Stimulated activated CD8-positive, alpha-beta memory T cell treated with anti-CD3 and anti-CD28 coated beads, Interleukin-7, amount 100 ng/mL, for 24 hours (primary cell): ENCODE data around the gene CD53.

Experiments
- DNase-seq: peaks from one replicate; pipeline ENCODE4 v3.0.0-alpha.2; 2020; ENCODE audit warnings: low read depth

CD53 gene

DNA sequence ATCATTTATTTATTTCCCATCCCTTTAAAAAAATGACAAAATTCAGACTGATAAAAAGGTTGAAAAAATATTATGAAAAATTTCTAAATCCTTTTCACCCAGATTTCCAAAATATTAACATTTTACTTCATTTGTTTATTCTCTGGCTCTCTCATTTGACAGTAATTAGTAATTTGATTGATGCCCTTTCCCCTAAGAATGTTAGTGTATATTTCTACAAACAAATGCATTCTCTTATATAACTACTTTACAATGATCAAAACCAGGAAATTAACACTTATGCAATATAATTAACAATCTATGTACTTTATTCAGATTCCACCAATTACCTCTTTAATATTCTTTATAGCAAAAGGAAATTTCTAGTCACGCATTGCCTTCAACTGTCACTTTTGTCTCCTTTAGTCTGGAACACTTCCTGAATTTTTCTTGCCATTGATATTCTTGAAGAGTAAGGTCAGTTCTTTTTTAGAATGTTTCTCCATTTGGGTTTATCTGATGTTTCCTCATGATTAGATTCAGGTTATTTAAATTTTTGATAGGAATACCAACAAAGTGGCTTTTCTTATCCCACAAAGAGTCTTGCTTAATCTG, 3.9 kb downstream of the CD53 start:
- DNase-seq: no peak

DNA sequence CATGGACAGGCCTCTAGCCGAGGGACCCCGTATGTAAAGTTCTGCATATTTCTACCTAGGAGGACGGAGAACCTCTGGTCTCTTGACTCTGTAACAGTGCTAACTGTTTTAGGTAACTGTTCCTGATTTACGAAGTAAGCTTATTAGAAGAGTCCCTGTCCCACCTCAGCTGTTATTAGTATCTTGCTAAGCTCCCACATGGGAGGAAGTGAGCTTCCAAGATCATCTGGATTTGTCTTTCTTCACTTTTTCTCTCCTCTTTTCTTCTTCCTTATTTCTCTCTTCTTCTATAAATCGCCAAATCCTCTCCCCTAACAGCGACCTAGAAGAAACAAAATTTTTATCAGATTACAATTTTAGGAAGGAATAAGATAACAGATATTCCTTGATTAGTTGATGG, 4.4 kb downstream of the CD53 start:
- no peak for DNase-seq

DNA sequence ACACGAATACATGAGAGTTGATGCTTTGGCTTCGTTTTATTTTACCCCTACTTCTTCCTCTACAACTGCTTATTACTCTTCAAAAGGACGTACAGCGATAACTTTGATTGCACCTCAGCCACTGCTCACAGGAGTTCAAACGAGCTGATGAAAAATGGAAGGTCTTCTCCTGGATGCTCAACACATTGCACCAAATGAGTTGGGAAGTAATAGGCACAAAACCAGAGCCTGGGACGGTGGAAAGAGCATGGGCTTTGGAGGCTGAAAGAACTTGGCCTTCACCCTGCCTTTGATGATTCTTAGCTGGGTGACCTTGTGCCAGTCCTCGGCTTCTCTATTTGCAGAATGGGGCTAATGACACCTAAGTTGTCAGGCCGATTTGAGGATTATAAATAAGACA, 4.8 kb downstream of the CD53 start:
- DNase-seq: no peak

DNA sequence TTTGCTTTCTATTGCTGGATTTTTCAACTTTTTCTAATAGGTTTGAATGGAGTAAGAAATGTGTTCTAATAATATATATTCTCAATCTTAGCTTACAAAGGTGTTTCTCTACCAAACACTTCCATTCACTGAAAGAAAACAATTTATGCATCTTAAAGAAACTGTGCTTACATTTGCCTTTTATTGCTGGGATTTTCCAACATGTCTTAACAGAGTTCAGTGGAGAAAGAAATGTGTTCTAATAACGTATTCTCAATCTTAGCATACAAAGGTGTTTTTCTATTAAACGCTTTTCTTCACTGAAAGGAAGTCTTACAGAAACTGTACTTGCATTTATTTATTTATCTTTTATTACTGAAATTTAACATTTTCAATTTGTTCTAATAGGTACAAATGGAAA, 5.6 kb downstream of the CD53 start:
- no peak for DNase-seq

DNA sequence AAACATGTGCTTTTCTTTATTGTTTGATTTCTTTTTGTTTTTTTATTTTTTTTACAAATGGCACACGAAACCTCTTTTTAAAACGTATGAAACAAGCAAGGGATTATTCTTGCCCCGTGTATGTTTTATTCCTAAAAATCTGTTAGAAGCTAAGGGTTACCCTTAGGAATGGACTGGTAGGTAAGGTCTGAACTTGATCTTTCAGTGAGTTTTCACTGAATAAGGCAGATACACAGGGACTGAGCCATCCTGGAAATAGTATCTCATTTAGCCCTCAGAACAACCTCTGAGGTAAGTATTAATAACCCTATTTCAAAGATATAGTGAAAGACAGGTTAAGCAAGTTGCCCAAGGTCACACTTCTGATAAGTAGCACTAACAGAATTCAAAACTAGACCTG, 6.0 kb downstream of the CD53 start:
- DNase-seq: no peak

DNA sequence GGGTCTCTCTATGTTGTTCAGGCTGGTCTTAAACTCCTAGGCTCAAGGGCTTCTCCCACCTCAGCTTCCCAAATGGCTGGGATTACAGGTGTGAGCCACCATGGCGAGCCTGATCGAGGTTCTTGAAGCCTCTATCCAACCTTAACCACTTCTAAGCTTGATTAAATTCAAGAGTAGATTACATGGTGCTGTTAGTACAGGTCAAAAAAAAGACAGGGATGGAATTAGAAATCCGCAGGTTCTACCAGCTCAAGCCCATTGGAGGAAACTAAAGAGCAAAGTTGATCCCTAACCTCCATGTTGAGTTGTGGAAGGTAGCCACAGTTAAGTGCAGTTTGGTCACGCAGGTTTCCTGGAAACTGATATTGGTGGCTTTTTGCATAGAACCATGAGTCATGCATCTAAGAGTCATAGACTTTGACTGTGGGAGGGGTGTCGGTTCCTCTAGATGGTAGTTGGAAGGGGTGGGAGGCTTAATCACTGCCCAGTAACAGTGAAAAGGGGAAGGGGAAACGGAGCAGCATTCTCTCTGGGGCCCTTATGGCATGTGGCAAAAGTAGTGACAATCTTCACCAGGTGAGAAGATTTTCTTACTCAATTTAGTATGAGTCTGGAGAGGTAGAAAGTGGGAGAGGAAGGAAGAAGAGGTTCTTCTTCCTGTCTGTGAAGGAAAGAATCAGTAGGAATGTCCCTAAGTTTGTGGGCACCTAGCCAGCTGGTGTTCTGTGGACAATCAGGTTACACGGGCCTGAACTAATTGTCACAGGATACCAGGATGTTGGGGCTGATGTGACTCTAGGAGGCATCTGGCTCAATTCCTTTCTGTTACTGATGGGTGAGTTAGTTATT, 7.0 kb downstream of the CD53 start:
- no peak for DNase-seq

DNA sequence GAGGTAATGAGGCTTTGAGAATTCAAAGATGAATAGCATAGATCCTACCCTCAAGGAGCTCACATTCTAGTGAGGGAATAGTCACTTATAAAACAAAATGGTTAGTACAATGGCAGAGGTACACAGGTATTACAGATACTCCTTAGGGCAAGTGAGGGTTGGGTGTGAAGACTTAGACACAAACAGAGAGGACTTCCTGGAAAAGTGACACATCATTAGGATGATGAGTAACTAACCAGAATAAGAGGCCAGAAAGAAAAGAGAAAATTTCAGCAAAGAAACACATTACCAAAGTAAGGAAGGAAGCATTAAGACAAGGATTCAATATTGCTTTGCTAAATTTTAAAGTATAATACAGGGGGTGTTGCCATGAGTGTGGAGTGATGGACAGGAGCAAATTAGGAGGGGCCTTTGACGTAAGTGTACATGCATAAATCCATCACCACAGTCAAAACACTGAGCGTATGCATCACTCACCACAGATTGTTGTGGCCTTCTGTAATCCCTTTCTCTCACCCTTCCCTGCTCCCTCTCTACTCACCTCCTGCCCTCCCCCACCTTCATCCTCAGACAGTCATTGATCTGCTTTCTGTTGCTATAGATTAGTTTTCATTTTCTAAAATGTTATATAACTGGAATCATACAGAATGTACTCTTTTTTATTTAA, 7.9 kb downstream of the CD53 start:
- no peak for DNase-seq

DNA sequence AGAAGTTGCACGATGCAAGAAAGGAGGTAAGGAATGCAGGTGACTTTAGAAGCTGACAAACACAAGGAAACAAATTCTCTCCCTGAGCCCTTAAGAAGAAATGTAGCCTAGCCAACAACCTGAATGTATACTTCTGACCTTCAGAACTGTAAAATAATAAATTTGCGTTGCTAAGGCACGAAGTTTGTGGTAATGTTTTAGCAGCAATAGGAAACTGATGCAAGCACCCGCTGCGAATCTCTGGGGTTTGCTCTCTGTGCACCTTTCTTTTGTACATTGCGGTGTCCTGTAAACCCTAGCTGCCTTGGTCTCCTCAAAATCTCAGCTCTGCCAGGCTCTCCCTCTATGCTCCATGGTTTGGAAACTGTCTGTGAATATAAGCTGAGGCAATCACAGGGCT, 15.1 kb downstream of the CD53 start:
- no peak for DNase-seq

DNA sequence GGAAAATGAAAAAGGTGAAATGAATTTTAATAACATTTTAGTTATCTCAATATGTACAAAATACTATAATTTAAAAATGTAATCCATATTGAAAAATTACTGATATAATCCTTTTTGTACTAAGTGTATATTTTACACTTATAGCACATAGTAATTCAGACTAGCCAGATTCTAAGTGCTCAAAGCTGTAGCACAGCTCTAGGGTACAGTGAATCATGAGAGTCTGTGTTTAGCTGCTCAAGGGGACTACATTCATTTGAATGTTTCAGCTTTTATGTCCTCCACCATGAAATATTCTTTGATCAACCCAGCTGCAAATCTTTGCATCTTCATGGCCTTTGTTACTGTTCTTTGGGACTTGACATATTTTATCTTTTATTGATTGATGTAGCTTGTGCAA, 15.7 kb downstream of the CD53 start:
- no peak for DNase-seq

DNA sequence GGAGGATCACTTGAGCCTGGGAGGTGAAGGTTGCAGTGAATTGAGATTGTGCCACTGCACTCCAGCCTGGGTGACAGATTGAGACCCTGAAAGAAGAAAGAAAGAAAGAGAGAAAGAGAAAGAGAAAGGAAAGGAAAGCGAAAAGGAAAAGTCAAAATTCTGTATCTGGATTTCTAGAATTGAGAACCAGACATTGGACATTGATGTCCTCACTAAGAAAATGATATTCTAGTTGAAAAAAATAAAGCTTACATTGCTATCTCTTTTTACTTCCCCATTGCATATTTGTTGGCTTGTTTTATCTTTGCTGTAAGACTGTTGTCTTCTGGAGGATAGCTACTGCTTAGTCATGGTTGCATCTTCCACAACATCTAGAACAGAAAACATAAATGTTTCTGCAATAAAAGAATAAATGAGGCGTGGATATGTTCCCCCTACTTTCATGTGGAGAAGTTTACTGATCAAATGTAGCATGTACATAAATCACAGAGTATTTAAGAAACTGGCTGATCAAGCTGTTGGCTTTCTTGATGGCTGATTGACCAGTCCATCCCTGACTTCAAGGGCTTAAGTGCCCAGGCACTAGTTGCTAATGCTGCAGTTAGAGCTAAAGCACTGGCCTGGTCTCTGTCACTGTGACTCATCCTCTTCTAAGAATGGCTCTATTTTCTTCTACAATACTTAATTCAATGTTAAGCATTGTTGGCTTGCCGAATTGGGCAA, 17.7 kb downstream of the CD53 start:
- no peak for DNase-seq

DNA sequence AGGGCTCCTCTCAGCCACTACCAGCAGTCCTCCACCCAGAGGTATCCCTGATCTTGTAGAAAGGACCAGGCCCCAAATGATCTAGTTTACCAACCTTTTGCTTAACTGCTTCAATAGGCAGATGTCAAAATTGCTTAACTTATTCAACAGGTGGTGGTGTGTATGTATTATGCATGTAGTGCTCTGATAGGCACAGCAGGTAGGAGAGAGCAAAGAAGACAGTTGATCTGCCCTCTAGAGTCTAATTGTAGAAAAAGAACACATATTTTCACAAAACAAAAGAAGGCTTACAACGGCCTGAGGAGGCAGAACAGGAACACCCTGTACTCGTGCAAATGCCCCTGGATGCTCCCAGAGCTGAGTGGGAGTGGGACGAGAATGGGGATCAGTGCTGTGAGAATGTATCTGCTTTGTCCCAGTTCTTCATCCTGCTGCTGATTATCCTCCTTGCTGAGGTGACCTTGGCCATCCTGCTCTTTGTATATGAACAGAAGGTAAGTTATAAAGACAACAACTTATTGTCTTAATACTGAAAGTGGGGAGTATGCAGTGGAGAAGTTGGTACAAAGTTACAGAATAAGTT, 21.1 kb downstream of the CD53 start:
- no peak for DNase-seq

DNA sequence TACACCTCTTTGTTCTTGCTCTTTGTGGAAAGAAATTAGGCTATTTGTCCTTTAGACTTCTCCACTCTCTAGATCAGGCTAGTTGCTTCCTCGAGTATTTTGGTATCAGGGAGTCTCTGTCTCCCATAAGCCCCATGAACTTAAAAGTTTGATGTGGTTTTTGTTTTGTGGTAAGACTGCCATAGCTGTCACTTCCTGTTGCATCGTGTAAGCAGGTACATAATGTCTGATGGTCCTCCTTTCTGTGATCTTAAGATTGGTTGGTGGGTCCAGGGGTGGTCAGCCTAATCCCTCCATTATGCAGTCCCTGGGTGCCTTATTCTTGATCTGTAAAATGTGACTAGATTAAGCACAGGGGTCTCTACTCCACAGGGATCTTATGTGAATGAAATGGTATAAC, 23.1 kb downstream of the CD53 start:
- no peak for DNase-seq

DNA sequence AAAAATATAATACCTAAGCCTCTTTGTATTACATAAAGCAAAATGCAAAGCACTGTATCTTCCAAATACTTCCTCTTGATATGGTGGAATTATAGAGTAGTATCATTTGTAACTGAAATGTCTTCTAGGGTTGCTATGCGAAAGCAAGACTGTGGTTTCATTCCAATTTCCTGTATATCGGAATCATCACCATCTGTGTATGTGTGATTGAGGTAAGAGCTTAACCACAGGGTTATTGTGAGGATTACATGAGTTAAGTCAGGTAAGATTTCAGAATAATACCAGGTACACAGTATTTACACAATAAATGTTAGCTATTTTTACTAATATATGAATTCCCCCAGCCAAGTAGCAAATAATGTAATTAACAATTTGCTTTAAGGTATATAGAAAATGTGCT, 24.7 kb downstream of the CD53 start:
- DNase-seq: no peak

DNA sequence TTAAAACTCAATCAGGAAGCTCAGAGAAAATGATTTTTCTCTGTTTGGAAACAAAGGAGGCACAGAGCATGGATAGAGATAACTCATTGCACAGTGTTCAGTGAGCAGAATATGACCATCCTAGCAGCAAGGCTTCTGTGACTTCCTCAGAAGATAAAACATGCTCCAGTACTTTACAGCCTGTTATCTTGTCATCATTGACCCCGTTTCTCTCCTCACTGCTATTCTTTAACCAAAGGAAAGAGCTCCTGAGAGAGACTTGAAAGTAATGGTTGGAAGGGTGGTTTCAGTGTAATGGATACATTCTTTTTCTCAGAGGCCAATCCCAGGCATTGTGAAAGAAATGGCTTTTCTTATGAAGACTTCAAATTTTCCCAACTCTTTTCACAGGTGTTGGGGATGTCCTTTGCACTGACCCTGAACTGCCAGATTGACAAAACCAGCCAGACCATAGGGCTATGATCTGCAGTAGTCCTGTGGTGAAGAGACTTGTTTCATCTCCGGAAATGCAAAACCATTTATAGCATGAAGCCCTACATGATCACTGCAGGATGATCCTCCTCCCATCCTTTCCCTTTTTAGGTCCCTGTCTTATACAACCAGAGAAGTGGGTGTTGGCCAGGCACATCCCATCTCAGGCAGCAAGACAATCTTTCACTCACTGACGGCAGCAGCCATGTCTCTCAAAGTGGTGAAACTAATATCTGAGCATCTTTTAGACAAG, 25.9 kb downstream of the CD53 start:
- DNase-seq: no peak

DNA sequence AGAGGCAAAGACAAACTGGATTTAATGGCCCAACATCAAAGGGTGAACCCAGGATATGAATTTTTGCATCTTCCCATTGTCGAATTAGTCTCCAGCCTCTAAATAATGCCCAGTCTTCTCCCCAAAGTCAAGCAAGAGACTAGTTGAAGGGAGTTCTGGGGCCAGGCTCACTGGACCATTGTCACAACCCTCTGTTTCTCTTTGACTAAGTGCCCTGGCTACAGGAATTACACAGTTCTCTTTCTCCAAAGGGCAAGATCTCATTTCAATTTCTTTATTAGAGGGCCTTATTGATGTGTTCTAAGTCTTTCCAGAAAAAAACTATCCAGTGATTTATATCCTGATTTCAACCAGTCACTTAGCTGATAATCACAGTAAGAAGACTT, 26.5 kb downstream of the CD53 start:
- DNase-seq: no peak

DNA sequence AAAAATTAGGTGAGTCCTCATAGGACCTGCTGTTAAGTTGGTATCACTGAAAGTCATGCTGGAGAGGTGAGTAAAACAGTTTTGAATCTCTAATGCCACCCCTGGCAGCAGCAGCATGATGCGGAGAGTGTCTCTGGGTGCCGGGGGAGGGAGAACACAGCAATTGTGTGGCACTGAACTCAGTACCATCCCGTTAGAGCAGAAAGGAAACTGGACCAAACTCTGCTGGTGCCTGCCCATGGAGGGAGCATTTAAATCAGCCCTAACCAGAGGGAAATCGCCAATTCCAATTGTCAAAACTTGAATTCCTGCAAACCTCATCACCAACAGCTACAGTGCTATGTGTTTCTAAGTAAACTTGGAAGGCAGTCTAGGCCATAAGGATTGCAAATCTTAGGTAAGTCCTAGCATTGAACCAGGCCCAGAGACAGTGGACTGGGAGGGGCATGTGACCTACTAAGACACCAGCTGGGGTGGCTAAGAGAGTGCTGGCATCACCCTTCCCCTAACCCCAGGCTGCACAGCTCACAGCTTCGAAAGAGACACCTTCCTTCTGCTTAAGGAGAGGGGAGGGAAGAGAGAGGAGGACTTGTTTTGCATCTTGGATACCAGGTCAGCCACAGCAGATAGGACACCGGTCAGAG, 30.0 kb downstream of the CD53 start:
- DNase-seq: no peak

DNA sequence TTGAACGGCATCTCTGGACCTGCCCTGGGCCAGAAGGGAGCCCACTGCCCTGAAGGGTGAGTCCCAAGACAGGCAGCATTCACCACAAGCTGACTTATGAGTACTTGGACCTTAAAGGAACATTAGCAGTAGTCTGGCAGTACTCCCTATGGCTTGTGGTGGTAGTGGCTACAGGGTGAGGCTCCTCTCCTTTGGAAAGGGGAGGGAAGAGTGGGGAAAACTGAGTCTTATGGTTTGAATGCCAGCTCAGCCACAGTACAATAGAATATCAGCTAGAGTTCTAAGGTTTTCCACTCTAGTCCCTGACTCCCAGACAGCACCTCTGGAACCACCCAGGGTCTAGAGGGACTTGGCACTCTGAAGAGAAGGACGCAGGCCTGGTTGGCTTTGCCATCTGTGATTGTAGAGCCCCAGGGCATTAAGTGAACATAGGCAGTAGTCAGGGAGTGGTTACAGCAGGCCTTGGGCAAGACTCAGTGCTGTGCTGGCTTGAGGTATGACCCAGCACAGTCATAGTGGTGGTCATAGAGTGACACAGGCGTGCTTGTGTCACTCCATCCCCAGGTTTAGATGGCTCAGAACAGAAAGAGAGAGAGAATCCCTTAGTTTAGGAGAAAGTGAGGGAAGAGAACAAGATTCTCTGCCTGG, 31.0 kb downstream of the CD53 start:
- no peak for DNase-seq

DNA sequence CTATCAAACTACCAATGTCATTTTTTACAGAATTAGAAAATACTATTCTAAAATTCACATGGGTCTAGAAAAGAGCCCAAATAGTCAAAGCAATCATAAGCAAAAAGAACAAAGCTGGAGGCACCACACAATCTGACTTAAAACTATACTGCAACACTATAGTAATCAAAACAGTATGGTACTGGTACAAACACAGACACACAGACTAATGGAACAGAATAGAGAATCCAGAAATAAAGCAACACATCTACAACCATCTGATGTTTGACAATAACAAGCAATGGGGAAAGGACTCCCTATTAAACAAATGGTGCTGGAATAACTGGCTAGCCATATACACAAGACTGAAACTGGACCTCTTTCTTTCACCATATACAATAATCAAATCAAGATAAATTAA, 39.8 kb downstream of the CD53 start:
- no peak for DNase-seq

DNA sequence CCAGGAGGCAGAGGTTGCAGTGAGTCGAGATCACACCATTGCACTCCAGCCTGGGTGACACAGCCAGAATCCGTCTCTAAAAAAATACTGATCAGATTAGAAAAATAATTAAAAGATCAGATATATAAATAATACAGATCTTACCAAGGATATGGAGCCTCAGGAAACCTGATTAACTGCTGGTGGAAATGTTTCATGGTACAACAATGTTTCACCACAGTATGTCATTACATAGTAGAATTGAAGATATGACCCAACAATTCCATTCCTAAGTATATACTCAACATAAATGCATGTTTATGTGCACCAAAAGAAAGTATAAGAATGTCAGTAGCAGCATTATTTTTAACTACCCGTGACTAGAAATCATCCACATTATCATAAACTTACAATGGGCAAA, 41.7 kb downstream of the CD53 start:
- no peak for DNase-seq

DNA sequence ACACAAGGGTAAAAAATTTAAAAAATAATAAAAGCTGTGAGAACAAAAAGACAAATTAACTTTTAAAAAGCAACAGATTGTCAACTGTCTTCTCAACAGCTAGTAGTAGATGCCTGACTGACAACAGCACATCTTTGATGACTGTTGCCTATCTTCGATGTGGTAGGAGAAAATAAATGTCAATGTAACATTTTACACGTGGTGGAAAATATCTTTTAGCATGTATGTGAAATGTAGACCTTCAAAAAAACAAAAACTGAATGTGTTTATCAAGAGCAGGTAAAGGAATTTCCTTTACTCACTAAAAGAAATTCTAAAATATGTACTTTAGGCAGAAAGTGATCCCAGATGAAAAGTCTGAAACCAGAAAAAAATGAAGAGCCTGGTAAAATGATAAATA, 42.9 kb downstream of the CD53 start:
- DNase-seq: no peak

DNA sequence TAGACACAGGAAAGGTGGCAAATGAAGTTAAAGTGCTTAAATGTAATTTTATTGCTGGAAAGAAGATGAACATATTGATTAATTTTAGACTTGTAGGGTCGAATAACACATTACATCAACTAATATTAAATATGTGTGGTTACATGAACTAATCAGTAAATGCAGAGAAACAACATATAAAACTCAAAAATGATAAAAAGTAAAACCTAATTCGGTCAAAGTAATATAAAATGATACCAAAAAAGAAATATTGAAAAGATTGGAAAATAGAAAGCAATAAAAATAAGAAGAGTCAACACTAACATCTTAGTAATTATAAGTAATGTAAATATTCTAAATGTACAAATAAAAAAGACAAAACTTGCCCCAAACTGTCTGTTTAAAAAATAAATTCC, 43.3 kb downstream of the CD53 start:
- no peak for DNase-seq
